Retina (tissue), 1 donor: ENCODE results near the gene LENEP.
"Not testable (repeated sequence)": the region's sequence is repeated elsewhere in the genome, so short reads cannot be mapped to it uniquely, and the experiment has no call there.

ENCODE experiments used
- DNase-seq: peaks from one replicate; pipeline ENCODE4 v3.0.0-alpha.2; 2016

Gene LENEP

DNA sequence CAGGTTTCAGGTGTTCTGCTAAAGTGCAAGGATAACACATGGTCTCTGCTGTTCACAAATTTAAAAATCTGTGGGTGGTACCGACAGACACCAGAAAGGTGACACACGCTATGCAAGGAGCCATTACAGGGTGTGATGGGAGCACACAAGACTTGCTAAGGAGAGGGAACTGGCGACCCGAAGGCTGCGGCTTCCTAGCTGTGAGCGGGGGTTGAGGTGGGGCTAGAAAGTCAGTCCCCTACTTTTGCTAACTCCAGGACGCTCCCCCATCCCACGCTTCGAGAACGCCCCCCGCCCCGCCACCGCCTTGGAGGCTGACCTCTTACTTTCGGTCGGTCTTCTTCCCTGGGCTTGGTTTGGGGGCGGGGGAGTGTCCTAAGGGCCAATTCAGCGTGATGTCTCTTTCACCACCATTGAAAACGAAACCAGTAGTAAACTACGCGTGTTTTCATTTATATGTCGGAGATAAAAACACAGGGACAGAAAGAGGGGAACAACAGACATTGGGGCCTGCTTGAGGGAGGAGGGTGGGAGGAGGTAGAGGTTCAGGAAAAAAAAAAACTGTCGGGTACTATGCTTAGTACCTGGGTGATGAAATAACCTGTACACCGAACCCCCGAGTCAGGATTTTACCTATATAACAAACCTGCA lies 17.9 kb upstream of the LENEP start:
- DNase-seq: no peak

DNA sequence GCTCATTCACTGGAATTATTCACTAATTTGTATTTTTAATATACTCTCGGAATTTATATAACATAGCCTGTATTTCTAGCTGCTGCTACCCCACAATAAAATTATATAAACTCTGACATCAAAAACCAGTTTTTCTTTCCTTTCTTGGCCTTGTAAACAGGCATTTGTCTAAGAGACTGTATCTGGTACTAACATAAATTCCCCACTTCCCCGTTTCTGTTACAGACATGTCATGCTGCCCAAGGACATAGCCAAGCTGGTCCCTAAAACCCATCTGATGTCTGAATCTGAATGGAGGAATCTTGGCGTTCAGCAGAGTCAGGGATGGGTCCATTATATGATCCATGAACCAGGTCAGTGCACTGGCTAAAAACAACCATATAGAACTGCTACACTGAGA lies 15.6 kb upstream of the LENEP start:
- DNase-seq: not testable (repeated sequence)

DNA sequence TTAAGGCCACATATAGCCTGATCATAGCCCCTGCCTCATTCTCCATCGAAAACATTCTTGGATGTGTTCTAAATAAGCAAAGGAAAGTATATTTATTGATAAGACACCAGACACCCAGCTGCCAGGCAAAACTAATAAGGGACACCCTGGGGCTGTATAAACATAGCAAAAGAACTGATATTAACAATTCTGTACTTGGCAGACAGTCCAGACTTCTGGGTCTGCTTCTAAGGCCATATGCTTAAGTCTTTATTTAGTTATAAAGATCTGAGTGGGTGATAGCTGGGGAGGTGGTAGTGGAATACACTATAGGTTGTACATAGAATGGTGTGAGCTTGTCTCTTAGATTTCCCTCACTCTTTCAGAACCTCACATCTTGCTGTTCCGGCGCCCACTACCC lies 15.0 kb upstream of the LENEP start:
- DNase-seq: no peak

DNA sequence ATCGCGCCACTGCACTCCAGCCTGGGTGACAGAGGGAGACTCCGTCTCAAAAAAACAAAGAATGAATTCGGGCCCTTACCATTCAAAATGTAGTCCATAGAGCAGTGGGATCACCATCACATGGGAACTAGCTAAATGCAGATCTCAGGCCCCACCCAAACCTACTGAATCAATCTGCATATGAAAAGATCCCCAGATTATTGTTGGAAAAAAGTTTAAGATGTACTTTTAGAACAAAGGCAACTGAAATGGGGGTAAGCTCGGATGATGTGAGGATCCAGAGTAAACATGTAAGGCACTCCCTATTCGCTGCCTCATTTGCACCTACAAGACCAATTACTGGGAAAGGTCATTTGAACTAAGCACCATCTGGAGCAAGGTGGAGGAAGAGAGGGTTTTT lies 11.0 kb upstream of the LENEP start:
- no peak for DNase-seq

DNA sequence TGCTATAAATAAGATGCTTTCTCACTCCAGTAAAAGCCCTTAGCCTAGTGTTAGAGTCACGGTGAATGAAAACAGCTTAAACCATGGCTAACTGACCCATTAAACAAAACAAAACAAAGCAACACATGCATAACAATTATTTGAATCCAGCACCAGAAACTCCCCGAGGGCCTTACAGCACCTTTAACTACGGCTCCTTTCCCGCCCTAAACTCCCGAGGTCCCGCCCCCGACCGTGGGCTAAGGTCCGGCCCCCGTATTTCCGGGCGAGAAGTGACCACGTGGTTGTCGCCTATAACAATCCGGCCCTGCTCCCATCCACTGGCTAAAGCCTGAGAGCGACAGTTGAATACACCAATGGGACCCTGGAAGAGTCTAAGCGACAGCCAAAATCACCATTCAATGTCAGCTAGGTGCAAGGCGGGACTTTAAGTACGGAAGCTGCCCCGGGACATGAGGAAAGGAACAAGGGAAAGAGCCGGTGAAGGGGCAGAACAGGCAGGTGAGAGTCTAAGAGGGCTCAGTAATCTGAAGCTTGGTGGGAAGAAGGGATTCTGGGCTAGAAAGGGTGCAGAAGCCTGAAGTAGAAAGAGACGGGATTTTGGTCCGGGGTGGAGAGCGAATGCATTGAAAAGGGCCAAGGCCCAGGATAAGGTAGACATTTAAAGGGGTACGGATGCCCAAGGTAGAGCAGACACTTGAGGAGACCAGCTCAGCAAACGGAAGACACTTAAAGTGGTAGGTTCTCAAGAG lies 10.3 kb upstream of the LENEP start, which contains the start of gene FLAD1:
FLAD1 (plus strand) TSS at position 448 of the 752 bp plus-strand sequence. CDS start 351 bp downstream, outside the sequence.
- DNase-seq: peak; percentile 96

GRCh38 chr1:154983776-154984466 lies 9.5 kb upstream of the LENEP start:
- DNase-seq: no peak

- DNase-seq: not testable (repeated sequence)
These were observed 6.7 kb upstream of the LENEP start for GRCh38 chr1:154986736-154987135.

DNA sequence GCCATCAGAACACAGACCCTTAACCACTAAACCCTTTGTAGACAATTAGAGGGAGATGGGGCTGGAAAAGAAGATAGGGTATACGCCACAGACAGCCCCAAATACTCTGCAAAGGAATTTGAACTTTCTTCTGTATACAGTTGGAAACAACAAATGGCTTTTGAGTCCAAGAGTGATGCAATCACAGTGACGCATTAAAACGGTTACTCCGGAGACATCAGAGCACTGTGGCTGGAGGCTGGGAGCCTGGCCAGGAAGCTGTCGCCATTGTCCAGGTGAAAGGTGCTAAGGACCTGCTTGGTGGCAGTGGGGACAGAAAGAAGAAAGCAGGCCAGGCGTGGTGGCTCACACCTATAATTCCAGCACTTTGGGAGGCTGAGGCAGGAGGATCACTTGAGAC lies 6.1 kb upstream of the LENEP start:
- no peak for DNase-seq

DNA sequence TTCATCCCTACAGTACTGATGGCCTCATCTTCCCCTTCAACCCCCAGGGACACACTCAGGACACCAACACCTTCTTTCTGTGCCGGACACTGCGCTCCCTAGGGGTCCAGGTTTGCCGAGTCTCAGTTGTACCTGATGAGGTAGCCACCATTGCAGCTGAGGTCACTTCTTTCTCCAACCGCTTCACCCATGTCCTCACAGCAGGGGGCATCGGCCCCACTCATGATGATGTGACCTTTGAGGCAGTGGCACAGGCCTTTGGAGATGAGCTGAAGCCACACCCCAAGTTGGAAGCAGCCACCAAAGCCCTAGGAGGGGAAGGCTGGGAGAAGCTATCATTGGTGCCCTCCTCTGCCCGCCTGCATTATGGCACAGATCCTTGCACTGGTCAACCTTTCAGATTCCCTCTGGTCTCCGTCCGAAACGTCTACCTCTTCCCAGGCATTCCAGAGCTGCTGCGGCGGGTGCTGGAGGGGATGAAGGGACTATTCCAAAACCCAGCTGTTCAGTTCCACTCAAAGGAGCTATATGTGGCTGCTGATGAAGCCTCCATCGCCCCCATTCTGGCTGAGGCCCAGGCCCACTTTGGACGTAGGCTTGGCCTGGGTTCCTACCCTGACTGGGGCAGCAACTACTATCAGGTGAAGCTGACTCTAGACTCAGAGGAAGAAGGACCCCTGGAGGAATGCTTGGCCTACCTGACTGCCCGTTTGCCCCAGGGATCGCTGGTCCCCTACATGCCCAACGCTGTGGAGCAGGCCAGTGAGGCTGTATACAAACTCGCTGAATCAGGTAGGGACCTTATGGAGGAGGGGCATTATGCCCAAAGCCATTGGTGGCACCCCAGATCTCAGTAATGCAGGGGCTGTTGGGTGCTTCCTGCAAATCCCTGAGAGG lies 5.1 kb upstream of the LENEP start:
- DNase-seq: no peak

DNA sequence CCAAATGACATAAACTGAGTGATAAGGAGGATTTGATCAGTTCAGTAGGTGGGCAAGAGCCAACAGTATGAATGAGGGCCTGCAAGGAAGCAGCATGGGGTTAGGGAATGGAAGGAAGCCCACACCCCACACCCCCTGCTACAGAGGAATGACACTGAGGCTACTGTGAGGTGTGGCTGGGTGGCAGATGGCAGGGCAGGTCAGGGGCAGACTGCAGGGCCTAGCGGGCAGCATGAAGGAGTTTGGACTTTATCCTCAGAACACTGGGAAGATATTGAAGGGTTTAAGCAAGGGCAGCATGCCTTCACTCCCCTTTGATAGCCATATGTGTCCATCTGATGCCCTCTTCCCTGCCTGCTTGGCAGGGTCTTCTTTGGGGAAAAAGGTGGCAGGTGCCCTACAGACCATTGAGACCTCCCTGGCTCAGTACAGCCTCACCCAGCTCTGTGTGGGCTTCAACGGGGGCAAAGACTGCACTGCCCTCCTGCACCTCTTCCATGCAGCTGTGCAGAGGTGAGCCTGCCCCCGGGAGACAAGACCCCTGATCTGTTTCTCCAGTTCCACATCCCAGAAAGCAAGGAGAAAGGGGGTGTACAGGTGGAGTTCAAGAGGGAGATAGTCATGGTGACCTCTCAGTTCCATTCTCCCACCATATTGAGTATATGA lies 4.1 kb upstream of the LENEP start:
- no peak for DNase-seq

- DNase-seq: no peak
These were observed 3.1 kb upstream of the LENEP start for GRCh38 chr1:154990276-154990675.

DNA sequence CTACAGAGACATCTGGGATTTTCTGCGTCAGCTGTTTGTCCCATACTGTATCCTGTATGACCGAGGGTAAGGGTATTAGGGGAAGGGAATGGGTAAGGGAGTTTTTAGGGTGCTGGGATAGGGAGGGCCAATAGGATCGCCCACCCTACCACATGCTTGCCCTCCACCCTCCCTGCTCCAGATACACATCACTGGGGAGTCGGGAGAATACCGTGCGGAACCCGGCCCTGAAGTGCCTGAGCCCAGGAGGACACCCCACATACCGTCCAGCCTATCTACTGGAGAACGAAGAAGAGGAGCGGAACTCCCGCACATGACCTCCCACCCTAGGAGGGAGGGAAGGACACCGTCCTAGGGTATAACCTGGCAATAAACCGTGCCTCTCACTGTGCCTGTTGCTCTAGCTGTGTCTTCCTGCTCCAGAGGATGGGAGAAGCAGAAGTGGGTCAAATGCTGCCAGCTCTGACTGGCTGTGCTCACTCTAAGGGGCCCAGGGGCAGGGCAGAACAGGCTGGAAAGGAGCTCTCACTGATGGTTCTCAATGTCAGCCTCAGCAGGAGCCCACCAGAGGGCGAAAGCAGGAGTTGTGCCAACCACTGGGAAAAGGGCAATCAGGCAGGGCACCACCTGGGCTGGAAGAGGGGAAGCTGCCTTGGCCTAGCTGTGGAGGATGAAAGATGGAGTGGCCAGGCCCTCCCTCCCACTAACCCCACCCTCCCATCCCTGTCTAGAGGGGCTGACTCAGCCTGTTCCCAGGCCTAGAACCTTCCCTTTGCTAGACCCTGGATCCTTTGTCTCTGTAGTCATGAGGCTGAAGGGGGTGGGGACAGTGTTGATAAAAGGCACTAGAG lies 440 bp upstream of the LENEP start:
- peak; percentile 61 for DNase-seq

DNA sequence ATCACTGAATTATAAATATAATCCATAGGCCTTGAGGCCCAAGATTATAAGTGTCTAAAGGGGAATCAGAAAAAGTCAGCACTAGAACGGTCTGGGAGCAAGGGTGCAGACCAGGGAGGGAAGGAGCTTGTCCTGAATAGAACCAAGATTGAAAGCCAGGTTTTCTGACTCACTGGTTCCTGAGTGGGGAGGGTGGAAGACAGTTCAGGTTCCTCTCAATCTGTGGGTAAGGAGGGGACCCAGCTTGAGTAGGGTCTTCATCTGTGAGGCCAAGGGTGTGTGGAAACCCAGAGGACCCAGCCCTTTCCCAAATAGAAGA lies 842 bp downstream of the LENEP start:
- DNase-seq: no peak

DNA sequence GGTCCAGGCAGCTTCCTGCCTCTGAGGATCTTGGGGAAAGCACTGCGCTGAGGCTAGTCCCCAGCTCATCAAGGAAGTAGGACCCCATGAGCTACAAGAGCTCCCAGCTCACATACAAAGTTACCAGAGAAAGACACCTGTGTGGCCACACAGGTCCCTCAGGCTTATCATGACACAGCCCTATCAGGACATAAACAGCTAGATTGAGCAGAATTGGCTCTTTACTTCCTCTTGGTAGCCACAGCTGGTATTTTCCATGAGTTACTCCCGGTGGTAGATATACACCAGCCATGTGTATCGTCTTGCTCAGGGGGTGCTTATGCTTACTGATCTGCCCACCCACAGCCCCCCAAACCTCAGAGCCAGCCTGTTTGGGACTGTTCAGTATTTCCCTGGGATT lies 1.2 kb downstream of the LENEP start:
- DNase-seq: no peak

GRCh38 chr1:154995301-154995983 lies 2.1 kb downstream of the LENEP start:
- not testable (repeated sequence) for DNase-seq

GRCh38 chr1:154996966-154997701 lies 3.7 kb downstream of the LENEP start:
- DNase-seq: no peak

GRCh38 chr1:154998201-154998780 lies 4.9 kb downstream of the LENEP start:
- DNase-seq: no peak

- DNase-seq: peak; percentile 87
These were observed 5.6 kb downstream of the LENEP start for GRCh38 chr1:154998818-154999570.
